Calu3 (cell line): ENCODE measurements around the gene ASTN2. TPM values are rescaled to one million over a fixed set of nuclear protein-coding genes. Genes with fewer than 3 reads are reported as not detected.

Experiments used
- BruUV-seq: library from RNA; stranded (reverse); fragments of 400-500 nt; replicated peaks from 2 replicates; lab custom pipeline; 2021; lab: Mats Ljungman, UMichigan
- CTCF ChIA-PET: fragments of 300-600 bp; sonication (Branson Sonifier 250); formaldehyde crosslinking; loops from one replicate; lab custom pipeline; 2022; ENCODE audit warnings: antibody characterized with exemption; lab: Charles Lee
- DNase-seq: peaks from one replicate; pipeline ENCODE4 v3.0.0; 2022
- H3K27ac Mint-ChIP-seq: one replicate; pipeline ENCODE4 v1.8.0; 2022; ENCODE audit warnings: mixed read lengths; ENCODE audit not compliant: unreplicated experiment
- H3K27me3 Mint-ChIP-seq: one replicate; pipeline ENCODE4 v1.8.0; 2022; ENCODE audit warnings: mixed read lengths; ENCODE audit not compliant: unreplicated experiment
- H3K36me3 Mint-ChIP-seq: one replicate; pipeline ENCODE4 v1.8.0; 2022; ENCODE audit warnings: mild to moderate bottlenecking, moderate library complexity, mixed read lengths; ENCODE audit not compliant: insufficient read depth, unreplicated experiment
- H3K4me1 Mint-ChIP-seq: one replicate; pipeline ENCODE4 v1.8.0; 2022; ENCODE audit warnings: mild to moderate bottlenecking, low read depth, mixed read lengths; ENCODE audit not compliant: unreplicated experiment
- H3K4me3 Mint-ChIP-seq: one replicate; pipeline ENCODE4 v1.8.0; 2022; ENCODE audit warnings: mild to moderate bottlenecking, low read depth, moderate library complexity, mixed read lengths; ENCODE audit not compliant: unreplicated experiment
- H3K9me3 Mint-ChIP-seq: one replicate; pipeline ENCODE4 v1.8.0; 2022; ENCODE audit warnings: low read depth, mixed read lengths; ENCODE audit not compliant: unreplicated experiment
- CTCF ChIP-seq: fragments of 200-600 bp; IDR thresholded peaks from one replicate; pipeline ENCODE4 v1.8.0; 2022; ENCODE audit warnings: antibody characterized with exemption; ENCODE audit not compliant: unreplicated experiment
- intact Hi-C: fragments of 100-400 bp; cut with micrococcal nuclease; formaldehyde crosslinking; loops from one replicate; pipeline ENCODE4 v1.10.0; 2022; ENCODE audit not compliant: unreplicated experiment
- total RNA-seq: library from RNA; stranded (reverse); gene quantifications from 2 replicates; pipeline ENCODE4 v1.2.3, GENCODE V29; 2022

ASTN2 gene
- total RNA-seq, 1 experiment from 2014 or later: 1.7 TPM

GRCh38 chr9:117437283-117437682 is 22.4 kb upstream of the ASTN2 start:
- intact Hi-C loops: no loop called here

GRCh38 chr9:117435630-117436261 is 20.9 kb upstream of the ASTN2 start:
- Mint-ChIP-seq H3K4me3 (no peak overlapping the region), H3K27me3 (no peaks in the 10 kb centered on the region), H3K36me3 (no peaks in the 10 kb centered on the region), H3K27ac (no peak overlapping the region), H3K4me1 (no peaks in the 10 kb centered on the region), H3K9me3 (no peaks in the 10 kb centered on the region)
- no TSS peak for BruUV-seq
- intact Hi-C loops: no loop called here
- TF ChIP-seq CTCF: no peak
- CTCF ChIA-PET: no interaction called here
- DNase-seq: no peak

More at GRCh38 chr9:117437283-117437682, 22.4 kb upstream of the ASTN2 start:
- no TSS peak for BruUV-seq
- no peaks in the 10 kb centered on the region for H3K36me3 Mint-ChIP-seq
- no peaks in the 10 kb centered on the region for H3K4me1 Mint-ChIP-seq
- CTCF ChIA-PET: no interaction called here
- DNase-seq: no peak
- no peak for TF ChIP-seq CTCF
- no peaks in the 10 kb centered on the region for H3K27me3 Mint-ChIP-seq
- H3K9me3 Mint-ChIP-seq: no peaks in the 10 kb centered on the region
- no peak overlapping the region for H3K27ac Mint-ChIP-seq
- no peak overlapping the region for H3K4me3 Mint-ChIP-seq

GRCh38 chr9:117434566-117434965 is 19.7 kb upstream of the ASTN2 start:
- intact Hi-C loops: no loop called here
- DNase-seq: no peak
- Mint-ChIP-seq H3K36me3 (no peaks in the 10 kb centered on the region), H3K4me3 (no peak overlapping the region), H3K27me3 (no peaks in the 10 kb centered on the region), H3K4me1 (no peaks in the 10 kb centered on the region), H3K9me3 (no peaks in the 10 kb centered on the region), H3K27ac (no peak overlapping the region)
- BruUV-seq: no TSS peak
- no peak for TF ChIP-seq CTCF
- CTCF ChIA-PET: no interaction called here

GRCh38 chr9:117430813-117431212 is 16.0 kb upstream of the ASTN2 start:
- Mint-ChIP-seq H3K27me3 (no peaks in the 10 kb centered on the region), H3K4me3 (no peak overlapping the region), H3K4me1 (no peaks in the 10 kb centered on the region), H3K9me3 (peaks cover 2% of the 10 kb centered on the region), H3K27ac (no peak overlapping the region), H3K36me3 (no peaks in the 10 kb centered on the region)
- BruUV-seq: no TSS peak
- no peak for TF ChIP-seq CTCF
- DNase-seq: no peak
- CTCF ChIA-PET: no interaction called here
- intact Hi-C loops: no loop called here
